Right forelimb (tissue), 1 donor: Measurements from ENCODE around the gene KCNJ5.

ENCODE experiments used
- DNase-seq: peaks from one replicate; pipeline ENCODE4 v3.0.0-alpha.2; 2018

Gene KCNJ5

DNA sequence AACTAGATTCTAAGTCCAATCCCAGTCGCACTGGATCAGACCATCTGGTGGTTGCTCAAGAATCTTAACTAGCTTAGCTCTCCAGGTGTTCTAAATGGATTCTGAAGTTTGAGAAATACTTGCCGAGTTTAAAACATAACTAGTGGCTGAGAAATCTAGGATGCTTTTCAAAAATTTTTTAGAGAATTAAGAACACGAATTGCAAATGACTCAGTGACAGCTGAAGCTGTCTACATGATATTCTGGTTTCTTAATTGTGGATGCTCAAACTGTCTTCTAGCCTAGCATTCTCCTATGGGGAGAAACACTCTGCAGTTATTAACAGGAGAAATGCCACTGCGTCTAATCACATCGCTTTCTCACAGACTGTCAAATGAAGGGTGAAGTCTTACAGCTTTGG lies 71.7 kb downstream of the KCNJ5 start:
- no peak for DNase-seq

DNA sequence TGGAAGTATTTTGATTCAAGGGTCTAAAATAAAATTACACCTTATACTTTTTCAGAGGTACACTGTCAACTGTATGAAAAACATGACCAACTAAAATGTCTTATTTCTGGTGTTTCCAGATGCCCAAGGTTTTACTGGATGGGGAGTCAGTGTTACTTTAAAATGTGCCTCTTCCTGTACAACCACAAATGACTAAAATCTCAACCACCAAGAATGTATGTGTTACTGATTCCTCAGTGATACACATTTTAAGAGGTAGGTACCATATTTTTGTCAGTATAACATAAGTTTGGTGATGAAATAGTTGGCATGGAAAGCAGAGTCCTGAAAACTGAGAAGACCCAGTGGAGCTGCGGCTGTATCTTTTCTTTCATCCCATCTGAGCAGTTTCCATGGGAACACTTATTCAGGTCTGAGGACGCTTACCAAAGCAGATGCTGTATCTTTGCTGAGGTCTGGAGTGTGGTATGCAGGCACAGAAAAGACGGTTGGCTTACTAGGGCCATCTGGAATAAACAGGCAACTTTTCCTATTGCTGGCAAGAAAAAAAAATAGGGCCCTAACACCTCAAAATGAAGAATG lies 72.7 kb downstream of the KCNJ5 start:
- DNase-seq, result no peak

DNA sequence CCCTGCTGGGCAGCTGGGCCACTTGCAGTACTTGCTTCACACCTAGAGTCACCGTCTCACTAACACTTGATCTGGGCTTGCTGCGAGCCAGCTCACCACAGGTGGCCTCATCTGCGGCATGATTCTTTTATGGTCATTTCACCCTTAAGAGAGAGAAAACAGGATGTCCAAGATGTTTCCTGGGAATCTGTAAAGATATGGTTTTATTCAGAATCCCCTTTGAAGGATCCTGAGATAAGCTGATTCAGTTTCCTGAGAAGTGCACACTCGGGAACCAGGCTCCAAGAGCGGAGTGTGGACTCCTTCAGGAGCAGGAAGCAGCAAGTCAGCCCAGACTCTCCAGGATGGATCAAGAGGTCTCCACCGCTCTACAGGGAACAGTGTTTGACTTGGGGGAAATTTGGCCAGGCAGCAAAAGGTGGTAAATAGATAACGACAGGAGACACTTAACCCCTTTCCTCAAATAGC lies 73.3 kb downstream of the KCNJ5 start:
- DNase-seq, result no peak

DNA sequence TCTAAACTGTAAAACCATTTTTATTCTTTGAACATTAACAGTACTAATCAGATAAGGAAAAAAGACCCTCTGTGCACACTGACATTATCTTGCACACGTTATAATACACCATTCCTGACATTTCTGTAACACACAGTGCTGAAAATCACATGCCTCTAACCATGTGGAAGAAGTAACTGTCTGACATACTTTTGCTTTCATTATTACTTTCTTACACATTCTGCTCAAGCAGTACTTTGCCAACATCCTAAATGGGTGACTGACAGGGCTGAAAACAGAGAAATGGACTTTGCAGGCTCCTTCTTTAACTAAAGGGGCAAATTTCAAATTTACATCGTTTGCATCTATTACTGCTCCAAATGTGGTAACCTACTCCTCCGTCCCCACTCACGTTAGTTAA lies 74.3 kb downstream of the KCNJ5 start:
- DNase-seq, result no peak

DNA sequence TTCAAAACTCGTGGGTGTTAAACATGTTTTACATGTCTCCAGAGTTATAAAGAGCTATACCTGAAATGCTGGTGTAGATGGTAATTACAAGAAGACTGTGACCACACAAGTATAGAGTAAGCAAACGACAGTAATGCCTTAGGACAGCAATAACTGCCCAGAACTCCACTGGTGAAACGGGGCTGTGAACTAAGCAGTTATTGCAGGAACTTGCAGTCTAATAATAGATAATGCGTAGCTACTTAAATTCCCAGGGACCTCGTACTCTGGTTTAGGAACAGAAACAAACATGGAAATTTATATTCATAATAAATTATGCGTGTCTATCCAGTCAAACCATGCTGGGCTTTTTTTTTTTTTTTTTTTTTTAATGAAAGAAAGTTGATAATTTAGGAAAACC lies 76.4 kb downstream of the KCNJ5 start:
- DNase-seq, result no peak

DNA sequence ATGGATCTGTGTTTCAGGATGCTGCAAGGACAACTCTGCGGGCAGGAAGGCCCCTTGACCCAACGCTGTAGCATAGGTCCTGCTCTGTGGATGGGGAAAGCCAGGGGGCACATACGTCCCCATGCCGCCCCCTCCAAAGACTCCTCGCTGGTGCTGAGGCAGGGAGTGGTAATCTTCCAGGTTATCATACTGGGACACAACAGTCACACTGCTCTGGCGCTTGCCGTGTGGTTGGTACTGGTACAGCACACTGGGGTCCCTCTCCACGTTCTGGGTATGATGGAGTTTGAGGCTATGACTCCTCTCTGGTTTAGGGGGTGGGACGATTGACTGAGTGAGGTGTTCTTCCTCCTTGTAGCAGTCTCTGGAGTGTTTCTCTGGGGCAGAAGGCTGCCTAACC lies 77.8 kb downstream of the KCNJ5 start:
- no peak for DNase-seq
